Forelimb muscle (tissue), 1 donor: ENCODE results near the gene KCNH1. TPM values are rescaled to one million over a fixed set of nuclear protein-coding genes. Genes with fewer than 3 reads are reported as not detected.
"Not testable (repeated sequence)": the region's sequence is repeated elsewhere in the genome, so short reads cannot be mapped to it uniquely, and the experiment has no call there.

Experiments
- DNase-seq: peaks from one replicate; pipeline ENCODE4 v3.0.0-alpha.2; 2013; ENCODE audit warnings: low read depth
- polyA plus RNA-seq: library from polyadenylated mRNA; unstranded; fragments of 120-200 nt; gene quantifications from one replicate; pipeline ENCODE4 v1.2.1, GENCODE V29; 2013; ENCODE audit not compliant: insufficient read length

Gene KCNH1
- polyA plus RNA-seq, 1 donor, result 0.13 TPM

DNA sequence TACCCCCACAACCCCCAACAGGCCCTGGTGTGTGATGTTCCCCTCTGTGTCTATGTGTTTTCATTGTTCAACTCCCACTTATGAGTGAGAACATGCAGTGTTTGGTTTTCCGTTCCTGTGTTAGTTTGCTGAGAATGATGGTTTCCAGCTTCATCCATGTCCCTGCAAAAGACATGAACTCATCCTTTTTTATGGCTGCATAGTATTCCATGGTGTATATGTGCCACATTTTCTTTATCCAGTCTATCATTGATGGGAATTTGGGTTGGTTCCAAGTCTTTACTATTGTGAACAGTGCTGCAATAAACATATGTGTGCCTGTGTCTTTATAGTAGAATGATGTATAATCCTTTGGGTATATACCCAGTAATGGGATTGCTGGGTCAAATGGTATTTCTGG, 122.8 kb downstream of the KCNH1 start:
- not testable (repeated sequence) for DNase-seq

DNA sequence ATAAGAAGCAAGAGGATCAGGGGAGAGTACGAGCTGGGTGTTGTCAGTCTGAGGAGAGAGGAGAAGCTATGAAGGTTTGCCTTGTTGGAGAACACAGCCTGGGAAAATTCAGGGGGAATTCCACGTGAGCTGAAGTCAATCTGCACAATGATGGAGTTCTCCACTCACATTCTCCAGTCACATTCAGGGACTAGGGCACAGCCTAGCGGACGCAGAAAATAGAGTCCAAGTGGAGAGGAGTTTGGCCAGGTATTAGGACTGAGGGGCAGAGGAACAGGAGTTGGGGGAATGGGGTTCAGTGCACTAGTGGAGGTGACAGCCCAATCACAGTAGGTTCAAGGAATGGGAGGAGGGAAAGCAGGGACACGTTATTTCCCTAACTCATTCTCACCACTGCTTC, 124.0 kb downstream of the KCNH1 start:
- no peak for DNase-seq

DNA sequence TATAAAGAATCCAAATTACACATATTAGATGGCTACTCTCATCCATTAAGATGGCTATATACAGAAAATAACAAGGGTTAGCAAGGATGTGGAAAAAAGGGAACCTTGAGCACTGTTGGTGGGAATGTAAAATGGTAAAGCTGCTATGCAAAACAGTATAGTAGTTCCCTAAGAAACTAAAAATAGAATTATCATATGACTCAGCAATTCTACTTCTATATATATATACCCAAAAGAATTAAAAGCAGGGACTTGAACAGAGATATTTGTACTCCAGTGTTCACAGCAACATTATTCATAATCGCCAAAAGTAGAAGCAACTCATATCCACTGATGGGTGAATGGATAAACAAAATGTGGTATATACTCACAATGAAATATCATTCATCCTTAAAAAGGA, 126.1 kb downstream of the KCNH1 start:
- no peak for DNase-seq

DNA sequence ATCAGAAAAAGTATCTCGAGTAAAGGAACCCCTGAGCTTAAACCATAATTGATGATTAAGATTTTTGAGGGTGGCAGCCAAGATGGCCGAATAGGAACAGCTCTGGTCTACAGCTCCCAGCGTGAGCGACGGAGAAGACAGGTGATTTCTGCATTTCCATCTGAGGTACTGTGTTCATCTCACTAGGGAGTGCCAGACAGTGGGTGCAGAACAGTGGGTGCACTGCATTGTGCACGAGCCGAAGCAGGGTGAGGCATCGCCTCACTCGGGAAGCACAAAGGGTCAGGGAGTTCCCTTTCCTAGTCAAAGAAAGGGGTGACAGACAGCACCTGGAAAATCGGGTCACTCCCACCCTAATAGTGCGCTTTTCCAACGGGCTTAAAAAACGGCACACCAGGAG, 138.0 kb downstream of the KCNH1 start:
- not testable (repeated sequence) for DNase-seq

DNA sequence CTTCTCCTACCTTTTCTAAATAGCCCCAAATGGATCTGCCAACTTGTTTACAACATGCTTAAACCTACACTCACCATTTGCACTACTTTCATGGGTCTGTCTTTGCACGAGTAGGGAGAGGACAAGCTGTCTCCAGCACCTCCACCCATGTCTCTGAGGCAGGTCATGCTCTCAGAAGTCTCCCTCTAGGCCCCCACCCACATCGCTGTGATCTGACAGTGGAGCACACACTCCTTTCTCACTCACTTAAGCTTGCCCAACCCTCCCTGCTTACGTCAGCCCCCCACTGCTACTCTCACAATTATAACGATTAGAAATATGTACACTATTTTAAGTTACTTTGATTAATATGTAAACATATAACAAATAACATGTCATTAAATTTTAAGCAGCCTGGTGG, 141.1 kb downstream of the KCNH1 start:
- no peak for DNase-seq

DNA sequence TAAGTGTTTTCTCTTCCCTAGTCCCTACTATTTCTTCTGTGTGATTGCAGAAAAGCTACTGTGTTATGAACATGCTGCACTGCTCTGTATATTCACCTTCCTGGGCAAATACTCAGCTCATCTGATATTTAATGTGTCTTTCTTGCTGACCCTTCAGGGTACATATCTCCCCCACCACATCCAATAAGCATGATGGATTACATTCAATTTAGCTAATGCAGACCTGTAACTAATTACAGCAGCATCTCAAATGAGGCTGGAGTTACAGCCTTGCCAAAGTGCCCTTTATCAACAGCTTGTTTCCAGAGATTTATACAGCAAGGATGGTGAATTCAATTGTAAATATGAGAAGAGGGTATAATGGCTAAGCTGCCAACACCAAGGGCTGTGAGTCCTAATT, 144.0 kb downstream of the KCNH1 start:
- DNase-seq, result no peak

DNA sequence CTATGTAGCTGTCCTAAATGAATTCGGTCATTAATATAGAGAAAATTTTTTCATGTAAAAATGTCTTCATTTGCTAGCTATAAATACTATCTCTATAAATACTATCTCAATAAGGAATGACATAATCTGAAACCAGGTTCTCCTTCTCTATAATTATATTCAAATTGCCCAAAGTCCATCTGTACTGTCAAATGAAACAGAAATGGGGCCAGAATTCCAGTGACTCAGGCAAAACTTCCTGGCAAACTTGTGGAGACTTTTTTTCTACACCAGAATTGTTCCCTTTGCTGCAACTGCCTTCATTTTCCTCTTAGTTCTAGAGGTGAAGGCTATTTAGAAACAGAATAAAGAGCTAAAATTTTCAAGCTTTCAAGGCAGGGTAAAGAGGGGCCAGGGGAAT, 152.5 kb downstream of the KCNH1 start:
- DNase-seq, result no peak

DNA sequence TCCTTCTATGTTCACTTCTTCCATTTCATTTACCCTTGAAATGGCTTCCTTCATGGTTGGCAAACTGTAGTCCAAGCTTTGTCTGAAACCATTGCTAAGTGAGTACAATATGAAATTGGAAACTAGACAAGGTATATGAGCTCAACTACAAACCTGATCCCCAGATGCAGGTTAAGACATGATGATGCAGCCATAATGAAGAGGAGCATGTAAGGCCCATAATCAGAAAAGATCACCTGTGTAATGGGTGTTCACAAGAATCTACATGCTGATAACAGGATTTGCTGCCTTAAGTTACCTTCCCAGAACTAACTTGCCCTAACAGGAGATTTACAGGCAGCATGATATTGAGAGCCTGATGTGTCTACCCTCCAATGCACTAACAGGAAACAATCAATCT, 153.9 kb downstream of the KCNH1 start:
- no peak for DNase-seq

DNA sequence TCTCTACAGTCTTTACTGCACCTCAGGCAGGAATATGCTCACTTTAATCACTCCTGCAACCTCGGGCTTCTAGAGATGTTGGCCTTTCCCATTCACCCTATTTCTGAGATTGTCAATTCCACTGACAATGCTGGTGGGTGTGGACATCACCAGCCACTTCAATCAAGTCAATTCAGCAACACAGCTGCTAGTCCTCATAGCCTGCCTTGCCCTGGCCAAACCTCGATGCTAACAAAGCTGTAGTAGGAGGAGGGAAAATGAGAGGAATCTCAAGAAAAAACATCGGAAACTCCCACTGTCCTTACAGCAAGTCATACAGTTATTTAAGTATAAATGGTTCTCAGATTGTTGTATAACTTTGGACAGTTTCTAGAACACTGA, 155.0 kb downstream of the KCNH1 start:
- no peak for DNase-seq

DNA sequence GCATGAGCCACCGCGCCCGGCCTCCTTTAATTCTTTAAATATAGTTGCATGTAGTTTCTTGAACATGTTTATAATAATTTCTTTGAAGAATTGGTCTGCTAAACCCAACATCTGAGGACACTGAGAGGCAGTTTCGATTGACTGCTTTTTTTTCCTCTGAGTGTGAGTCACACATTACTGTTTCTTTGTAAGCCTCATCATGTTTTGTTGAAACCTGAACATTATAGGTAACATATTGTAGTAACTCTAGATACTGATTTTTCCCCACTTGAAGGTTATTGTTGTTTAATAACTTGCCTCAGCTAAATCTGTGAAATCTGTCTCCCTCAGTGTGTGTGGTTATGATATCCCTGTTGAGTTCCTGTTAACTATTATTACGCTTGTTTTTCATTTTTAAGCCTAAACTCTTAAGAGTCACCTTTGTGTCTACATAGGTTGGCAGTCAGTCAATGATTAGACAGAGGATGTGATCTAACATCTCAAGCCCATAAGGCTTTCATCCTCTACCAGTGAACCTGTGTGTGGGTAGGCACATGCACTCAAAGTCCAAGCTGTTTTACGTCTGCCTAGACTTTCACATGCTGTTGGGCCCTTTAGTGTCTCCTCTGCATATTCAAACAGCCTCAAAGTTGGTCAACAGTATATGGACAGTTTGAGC, 155.5 kb downstream of the KCNH1 start:
- DNase-seq, result no peak

DNA sequence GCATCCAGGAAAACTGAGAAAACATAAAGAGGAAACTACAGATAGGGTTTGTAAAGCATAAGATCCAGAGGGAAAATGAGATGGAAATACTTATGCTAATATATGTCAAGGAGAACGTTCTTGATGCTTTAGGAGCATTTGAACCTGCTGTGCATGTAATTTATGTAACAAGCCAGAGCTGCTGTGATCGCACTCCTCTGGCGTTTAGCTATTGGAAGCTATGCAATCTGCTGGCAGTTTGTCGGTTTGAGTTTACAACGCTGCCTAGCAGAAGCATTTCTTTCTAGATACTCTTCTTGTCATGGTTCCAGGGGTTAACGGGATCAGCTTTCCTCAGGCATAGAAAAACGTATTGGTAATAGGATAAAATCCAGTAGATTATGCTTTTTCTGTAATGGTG, 182.7 kb downstream of the KCNH1 start:
- DNase-seq, result no peak

DNA sequence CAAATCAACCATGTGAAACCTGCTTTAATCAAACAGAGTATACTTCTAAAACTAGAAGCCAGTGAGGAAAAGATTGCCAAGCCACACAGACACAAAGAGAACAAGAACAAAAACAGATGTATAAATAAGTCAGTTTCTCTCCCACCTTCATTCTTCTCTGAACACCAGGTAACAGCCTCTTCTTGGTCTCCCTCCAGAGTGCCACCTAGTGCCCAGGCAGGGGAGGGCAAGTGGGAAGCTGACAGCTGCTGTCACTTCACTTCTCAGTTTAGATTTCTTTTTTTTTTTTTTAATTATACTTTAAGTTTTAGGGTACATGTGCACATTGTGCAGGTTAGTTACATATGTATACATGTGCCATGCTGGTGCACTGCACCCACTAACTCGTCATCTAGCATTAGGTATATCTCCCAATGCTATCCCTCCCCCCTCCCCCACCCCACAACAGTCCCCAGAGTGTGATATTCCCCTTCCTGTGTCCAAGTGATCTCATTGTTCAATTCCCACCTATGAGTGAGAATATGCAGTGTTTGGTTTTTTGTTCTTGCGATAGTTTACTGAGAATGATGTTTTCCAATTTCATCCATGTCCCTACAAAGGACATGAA, 183.9 kb downstream of the KCNH1 start:
- not testable (repeated sequence) for DNase-seq

DNA sequence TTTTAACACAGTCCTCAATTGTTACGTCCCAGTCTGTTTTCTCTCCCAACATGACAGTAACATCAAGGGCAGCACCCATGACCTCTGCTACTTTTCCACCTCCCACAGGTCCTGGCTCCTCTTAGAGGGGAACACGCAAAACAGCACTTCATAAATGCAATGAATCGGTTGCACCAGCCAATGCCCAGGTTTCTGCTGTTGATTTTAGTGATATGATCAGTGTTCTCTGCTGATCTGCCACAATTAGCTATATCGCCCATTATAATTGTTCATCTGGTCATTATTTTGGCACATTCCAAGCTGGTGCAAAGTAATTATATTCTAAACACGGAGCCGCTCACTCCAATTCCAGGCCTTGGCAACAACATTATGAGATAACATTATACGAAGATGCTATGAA, 184.5 kb downstream of the KCNH1 start:
- DNase-seq, result no peak

DNA sequence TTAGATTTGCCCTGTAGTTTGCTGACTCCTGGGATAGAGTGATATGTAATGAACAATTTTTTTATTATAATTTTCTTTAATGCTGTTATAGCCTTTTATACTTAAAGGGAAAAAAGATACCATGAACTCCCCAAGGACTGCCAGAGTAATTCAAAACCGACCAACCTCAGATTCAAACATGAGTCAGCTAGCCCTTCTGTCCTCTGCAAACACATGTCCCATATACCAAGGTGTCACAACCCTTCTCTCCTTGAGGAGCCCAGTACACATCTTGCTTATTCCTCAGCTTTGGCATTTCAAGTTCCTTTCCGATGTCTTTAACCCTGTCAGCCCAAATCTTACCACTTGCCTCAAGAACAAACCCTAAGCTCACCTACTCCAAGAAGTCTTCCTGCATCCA, 184.9 kb downstream of the KCNH1 start:
- DNase-seq, result no peak

DNA sequence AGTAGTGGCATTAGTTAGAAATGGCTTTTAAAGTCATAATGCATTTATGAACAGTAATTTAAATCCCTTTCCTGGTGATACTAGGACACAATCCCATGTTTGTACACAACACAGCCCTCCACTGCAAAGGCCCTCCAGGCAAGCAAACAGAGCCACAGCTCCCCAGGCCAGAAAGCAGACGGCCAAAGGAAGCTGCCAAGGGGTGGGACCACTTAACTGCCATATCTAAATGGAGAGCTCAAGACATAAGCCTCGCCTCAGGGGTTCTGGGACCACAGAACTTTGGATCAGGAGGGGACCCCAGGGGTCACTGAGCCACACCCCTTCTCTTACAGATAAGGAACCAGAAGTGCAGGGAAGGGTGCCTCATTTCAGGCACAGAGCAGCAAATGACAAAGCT, 189.7 kb downstream of the KCNH1 start:
- no peak for DNase-seq

DNA sequence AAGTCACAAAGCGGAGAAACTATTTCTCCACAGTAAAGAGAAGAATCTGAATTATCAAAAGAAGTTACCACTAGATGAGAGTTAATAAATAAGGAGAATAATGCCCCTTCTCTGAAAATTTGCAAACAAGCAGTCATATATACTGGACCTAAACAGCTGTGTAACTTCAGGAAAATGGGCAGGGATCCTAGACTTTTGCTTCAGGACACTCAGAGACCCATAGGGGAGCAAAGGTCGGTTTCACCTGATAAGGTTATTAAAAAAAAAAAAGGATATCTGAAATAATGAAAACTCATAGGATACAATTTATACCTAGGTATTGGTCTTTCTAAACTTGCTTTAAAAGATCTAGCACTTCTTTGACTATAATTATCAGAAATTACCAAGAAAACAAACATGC, 191.4 kb downstream of the KCNH1 start:
- DNase-seq, result no peak

DNA sequence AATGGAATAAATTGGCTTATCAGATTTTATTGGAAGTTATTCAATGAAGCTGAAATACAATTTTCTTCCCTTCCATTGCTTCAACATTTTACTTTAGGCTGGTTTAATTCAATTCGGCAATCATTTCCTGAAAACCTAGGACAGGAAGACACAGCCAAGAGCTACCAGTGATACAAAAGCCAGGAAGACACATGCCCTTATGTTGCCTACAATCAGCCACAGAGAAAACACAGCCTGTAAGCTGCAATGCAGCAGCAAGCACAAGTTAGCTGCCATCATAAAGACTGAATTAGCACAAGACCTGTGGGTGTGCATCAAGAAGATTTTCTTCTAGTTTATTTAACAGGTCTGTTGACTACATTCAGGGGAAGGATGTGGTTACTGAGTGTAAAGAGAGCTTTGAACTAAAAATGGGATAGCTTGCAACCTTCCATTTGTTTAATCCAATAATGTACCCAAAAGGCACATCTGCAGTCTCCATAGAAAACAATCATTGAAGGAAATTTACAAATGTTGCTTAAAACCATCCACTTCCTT, 193.8 kb downstream of the KCNH1 start:
- DNase-seq, result no peak

DNA sequence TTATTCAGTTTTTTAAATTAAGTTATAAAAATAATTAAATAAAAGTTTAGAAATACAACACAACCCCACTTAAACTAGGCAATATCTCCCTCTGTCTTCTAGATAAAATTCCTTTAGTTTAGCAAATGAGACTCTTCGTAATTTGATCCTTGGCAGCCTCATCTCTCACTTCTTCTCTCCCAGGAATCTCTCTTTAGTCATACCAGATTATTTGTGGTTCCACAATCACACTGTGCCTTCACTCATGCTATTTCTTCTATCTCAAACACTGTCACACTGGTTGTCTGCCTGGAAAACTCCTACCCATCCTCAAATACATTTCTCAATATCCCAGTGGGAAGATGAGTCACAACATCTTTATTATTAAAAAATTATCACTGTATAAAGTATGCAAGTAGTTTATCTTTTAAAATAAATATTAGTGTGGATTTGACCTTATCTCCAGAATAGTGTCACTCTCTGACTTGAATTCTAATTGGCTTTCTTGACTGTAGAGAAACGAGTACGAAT, 195.5 kb downstream of the KCNH1 start:
- no peak for DNase-seq

DNA sequence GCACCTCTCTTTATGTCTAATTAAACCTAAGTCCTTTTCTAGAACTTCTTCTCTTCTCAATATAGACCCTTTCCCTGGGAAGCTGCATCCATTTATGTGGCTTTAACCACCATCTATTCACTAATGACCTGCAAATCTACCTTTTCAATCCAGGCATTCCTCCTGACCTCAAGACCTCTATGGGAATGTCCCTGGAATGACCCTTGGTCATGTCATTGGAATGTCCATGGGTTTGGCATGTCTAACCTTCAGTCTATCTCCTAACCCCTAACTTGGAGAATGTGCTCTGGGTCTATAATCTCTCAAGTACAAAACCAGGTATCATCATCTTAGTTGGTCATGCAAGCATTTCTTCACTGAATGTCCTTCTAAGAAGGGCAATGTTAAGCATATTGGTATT, 196.1 kb downstream of the KCNH1 start:
- DNase-seq, result no peak

DNA sequence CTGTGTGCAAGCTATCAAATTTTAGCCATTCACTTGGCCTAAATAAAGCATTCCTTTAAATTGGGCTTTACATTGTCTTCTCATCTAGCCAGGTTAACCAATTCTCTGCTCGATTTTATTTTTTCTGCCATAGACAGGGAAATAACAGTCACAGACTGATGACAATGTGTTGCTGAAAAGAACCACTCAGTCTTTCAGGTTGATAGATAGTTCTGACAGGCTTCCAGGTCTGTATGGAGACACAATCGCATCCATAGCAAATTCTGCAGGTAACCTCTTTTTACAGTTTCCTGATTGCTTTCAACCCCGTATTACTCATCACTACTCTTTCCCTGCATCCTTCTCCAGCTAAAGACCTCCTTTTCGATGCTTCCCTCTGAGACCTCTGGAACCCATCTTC, 198.0 kb downstream of the KCNH1 start:
- no peak for DNase-seq

DNA sequence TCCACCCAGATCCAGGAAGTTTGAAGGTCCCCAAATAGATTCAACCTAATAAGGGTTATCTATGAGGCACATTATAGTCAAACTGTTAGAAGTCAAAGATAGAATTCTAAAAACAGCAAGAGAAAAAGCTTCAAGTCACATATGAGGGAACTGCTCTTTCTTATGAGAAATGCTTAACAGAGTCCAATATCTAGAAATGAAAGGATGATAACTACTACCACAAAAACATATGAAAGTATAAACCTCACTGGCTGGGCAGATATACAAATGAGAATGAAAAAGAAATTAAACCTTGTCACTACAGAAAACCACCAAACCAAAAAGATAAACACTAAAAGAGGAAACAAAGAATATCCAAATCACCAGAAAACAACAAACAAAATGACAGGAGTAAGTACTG, 201.8 kb downstream of the KCNH1 start:
- no peak for DNase-seq

DNA sequence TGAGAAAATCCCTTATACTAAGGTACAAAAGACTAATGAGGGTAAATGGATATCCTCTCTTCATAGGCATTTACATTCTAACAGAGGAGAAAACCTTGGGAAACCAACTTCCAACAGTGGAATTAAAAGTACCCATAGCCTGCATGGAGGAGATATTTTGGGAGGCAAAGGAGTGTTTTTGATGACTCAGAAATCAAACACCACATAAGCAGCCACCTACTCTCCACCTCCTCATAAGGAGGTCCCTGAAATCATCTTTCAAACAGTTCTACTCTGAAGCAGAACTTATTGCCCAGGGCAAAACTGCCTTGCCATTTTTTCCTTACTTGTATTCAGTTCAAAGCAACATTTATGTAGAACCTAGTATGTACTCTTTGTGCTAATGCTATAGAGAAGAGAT, 211.3 kb downstream of the KCNH1 start:
- no peak for DNase-seq
